Dedifferentiated amniotic fluid mesenchymal stem cell (primary cell): ENCODE data around the gene ZNF777.
"Not testable (repeated sequence)": the region's sequence is repeated elsewhere in the genome, so short reads cannot be mapped to it uniquely, and the experiment has no call there.

Experiments
- DNase-seq: peaks from one replicate; pipeline ENCODE4 v3.0.0-alpha.2; 2016; ENCODE audit errors: extremely low spot score

Gene ZNF777

GRCh38 chr7:149414171-149414570, 46.7 kb downstream of the ZNF777 start:
- no peak for DNase-seq

- not testable (repeated sequence) for DNase-seq
These were observed 47.8 kb downstream of the ZNF777 start for GRCh38 chr7:149413083-149413482.

GRCh38 chr7:149409895-149410294, 51.0 kb downstream of the ZNF777 start:
- DNase-seq: no peak

- no peak for DNase-seq
These were observed 56.0 kb downstream of the ZNF777 start for GRCh38 chr7:149404825-149405224.

GRCh38 chr7:149404396-149404795, 56.5 kb downstream of the ZNF777 start:
- no peak for DNase-seq

- DNase-seq: no peak
These were observed 62.6 kb downstream of the ZNF777 start for GRCh38 chr7:149398195-149398820.

GRCh38 chr7:149397470-149398043, 63.3 kb downstream of the ZNF777 start:
- no peak for DNase-seq

GRCh38 chr7:149388550-149389335, 72.1 kb downstream of the ZNF777 start:
- DNase-seq: not testable (repeated sequence)

GRCh38 chr7:149386514-149386913, 74.3 kb downstream of the ZNF777 start:
- not testable (repeated sequence) for DNase-seq

- no peak for DNase-seq
These were observed 75.5 kb downstream of the ZNF777 start for GRCh38 chr7:149385195-149385950.
